ENCODE results near the gene RSU1.

Gene RSU1

DNA sequence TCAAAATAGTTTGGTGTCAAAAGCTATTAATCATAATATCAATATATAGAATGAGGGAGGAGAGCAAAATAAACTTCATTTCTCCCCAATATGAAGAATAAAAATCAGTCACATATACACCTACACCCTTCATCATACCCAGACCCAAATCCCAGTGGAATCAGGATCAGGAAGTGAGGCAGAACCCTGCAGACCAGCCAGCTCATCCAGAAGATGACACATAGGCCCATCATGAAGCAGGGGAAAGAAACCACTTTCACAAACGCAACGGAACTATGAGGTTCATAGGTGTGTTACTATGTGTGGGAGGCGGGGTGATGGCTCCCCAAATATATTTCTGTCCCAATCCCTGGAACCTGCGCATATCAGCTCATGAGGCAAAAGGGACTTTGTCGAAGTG lies 89.0 kb downstream of the RSU1 start:
- no peak for DNase-seq

DNA sequence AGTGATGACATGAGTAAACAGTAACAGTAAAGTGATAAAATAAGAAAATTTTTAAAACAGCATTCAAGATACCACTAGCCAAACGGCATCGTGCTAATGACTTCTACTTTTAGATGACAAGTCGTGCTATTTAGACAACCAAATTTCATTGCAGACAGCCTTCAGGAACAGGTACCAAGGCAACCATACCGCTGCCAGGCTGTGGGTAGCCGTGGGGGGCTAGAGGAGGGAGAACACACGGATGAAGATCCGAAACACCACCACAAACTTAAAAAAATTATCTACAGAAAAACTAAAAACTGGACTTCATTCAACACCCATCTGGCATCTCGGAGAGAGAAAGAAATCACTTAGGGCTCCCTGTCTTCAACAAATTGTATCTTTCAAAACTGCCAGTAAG lies 89.6 kb downstream of the RSU1 start:
- no peak for DNase-seq

DNA sequence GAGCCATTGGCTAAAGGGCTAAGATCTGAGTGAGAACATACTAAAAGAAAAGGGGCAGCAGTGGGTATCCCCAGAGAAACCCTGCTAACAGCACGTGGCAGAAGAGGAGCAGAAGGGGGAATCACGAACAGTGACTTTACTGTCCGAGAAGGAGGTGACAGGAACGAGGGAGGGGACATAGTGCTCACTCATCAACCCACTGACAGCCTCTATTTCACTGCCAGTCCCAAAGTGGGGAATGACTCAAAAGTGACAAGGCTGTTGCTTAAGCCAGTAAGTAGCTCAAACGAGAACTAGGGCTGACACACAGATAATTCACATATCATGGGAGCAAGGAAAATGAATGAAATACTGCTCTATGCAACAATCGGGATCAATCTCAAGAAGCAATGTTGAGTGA lies 92.7 kb downstream of the RSU1 start:
- DNase-seq, result no peak

DNA sequence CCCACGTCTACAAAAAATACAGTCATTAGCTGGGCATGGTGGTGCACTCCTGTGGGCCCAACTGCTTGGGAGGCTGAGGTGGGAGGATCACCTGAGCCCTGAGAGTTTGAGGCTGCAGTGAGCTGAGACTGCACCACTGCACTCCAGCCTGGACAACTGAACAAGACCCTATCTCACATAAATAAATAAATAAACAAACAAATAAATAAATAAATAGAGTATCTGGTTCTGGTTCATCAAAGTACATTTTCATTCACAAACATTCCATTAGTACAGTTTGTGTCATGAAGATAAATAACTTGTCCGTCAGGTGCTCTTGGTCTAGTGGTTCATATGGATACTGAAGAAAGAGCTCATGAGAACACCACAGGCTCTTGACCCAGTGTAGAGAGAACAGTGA lies 96.4 kb downstream of the RSU1 start:
- no peak for DNase-seq

DNA sequence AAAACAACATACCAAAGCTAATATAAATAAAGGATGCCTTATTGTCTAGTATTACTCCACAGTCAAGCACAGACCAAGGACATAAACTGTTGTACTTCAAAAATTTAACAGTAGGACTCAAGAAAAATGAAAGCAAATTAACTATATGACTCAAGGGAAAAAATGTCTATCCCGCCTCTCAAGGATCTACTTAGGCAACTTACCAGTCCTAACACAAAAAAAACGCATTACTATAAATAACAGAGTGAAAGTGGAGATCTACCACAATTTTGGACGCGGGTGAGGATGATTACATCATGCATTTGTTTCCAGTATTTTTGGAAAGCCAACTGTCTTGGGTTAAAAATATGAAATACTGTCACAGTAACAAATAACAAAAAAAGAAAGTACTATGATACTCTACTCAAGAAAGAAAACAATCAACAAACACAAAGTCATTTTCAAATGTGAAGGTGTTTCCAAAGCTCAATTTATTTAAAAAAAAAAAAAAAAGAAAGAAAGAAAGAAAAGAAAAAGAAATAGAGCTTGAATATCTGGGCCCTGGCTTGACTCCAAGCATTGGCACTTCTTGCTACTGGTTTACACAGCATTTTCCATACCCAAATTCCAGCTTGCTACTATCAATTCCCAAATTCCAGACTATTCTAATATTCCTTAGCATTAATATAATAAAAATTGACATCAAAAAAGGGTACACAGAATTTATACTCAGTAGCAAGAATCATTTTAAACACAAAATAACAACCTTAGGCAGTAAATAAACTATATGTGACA lies 99.4 kb downstream of the RSU1 start:
- no peak for DNase-seq

DNA sequence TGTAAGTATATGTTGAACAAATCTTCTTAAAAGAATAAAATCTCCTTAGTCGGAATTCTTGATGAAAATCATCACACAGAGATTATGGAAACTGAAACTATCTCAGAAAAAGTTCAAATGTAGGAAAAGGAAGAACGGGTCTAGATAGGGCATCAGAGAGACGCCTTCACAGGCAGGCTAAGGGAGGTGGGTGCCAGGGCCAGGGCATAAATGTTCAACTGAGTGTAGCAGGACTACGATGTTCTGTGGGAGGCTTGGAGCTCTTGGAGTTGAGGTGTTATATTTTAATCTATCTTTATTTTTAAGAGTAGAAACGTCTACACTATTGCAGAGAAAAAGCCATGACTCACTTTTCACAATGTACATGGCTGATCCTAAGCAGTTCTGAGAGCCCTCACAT lies 101.2 kb downstream of the RSU1 start:
- DNase-seq, result no peak

DNA sequence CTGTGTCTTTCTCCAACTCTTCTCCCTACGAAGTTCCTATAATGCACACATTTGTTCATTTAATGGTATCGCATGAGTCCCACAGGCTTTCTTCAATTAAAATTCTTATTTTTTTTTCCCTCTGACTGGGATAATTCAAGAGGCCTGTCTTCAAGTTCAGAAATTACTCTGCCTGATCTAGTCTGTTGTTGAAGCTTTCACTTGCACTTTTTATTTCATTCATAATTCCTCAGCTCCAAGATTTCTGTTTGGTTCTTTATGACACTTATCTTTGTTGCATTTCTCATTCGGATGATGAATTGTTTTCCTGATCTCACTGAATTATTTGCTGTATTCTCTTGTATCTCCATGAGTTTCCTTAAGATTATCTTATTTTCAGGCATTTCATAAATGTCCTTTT lies 103.9 kb downstream of the RSU1 start:
- no peak for DNase-seq

DNA sequence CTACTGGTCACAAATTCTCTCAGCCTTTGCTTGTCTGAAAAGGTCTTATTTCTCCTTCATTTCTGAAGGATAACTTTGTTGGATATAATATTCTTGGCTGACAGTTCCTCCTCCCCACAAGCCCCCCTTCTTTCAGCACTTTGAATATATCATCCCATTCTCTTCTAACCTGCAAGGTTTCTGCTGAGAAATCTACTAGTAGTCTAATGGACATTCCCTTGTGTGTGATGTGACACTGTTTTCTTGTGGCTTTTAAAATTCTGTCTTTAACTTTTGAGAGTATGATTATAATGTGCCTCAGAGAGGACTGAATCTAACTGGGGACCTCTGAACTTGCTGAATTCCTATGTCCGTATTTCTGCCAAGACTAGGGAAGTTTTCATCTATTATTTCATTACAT lies 104.3 kb downstream of the RSU1 start:
- DNase-seq, result no peak

DNA sequence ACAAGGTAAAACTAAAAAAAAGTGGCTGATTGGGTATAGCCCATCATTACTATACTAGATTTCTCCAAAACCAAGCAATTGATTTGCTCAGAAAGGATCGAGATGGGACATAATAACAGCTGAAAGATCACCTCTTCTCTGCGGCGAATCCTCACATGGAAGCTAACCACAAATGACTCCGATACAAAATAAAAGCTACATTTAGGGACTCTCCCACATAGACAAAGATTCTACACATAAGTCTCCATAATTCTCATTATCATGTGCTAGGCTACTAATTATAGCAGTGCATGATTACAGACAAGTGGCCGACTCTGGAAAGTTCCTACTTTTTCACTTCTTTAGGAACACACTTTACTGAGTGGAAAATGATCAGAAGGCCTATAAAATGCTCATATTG lies 116.9 kb downstream of the RSU1 start:
- DNase-seq, result no peak

DNA sequence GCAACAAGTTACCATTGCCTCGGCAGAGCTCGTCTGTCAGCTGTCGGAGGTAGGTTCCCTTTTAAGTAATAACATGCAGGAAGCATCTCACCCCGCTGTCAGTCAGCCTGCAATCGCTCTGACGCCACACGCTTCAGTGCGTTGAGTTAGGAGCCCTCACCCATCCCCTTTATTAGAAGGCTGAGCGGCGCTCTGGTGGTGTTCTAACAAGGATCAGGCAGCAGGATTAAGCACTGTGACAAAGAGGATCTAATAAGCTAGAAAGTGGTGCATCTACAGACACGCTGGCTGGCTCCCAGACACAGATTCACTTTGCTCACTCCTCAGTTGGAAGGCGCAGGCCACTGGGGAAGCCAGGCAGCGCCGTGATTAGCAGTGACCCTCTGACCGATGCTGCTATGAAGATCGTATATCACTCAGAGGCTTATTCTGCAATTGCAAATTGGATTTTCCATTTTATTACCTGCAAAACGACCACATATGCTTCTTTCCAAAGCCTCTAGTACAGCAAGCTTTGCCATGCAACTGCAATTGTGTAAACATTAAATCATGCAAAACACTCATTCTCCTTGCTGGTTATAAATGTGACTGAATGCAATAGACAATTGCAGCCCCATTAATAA lies 117.7 kb downstream of the RSU1 start:
- DNase-seq, result no peak

DNA sequence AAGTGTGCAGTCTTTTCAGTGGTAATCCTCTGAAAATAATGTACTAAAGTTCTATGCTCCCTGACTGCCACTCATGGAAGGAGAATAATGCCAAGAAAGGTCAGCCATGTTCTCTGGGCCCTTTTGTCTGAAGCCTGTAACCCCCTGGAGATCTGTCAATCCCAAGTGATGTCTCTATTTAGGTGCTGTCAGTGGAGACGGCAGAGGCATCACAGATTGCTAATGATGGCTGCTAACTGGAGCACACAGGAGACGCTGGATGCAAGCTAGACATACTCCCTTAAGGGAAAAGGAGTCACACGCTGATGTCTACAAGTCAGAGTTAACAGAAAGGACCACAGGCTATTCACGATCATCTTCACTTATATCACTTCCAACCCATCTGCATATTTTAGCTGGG lies 118.8 kb downstream of the RSU1 start:
- DNase-seq, result no peak

DNA sequence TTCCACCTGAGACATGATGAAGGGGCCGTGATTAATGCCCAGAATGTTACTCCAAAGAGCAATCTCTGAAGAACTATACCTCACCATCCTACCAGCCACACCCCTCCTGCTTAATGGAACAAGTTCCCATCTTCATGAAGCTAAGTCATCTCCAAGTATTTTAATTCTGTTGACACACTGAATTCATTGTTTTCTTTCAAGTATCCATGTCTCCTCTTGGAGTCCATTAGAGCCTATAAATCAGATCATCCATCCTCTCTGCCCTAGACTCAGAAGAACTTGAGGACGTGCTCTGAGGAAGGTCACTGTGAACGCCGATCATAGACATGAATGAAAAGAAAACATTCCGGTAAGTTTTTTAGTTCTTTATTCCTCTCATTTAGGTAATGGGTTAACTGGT lies 126.8 kb downstream of the RSU1 start:
- no peak for DNase-seq

DNA sequence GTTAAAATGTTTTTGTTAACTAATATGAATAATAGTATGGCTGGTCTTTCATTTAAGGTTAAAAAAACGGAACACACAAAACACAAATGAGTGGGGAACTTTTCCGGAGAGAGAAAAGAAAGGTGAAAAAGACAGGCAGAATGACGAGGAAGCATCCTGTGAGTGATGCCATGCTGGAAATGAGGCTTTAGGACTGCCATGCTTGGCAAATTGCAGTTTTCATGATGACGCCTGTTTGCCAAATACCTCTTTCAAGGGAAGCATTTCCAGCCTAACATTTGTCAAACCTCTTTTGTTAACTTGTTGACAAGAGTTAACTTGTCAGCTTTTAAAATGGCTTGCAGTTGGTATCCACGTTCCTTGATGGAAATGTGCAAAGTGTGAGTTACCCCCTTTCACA lies 127.5 kb downstream of the RSU1 start:
- no peak for DNase-seq

DNA sequence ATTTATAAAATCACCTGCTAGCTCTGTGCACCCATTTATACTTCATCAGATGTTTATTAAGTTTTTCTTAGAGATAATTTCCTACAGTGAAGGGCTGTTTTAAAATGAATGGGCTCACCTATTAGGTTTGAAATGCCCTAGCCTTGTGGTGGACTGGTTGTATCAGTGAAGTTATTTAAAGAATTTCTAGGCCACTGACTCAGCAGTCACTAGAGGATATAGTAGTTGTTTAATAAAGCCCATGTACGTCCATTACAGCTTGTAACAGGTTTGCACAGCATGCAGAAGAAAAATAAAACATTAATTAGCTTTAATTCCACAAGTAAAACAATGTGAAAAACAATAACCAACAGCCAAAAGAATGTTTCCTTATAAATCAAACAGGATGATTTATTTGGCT lies 128.0 kb downstream of the RSU1 start:
- DNase-seq, result no peak

DNA sequence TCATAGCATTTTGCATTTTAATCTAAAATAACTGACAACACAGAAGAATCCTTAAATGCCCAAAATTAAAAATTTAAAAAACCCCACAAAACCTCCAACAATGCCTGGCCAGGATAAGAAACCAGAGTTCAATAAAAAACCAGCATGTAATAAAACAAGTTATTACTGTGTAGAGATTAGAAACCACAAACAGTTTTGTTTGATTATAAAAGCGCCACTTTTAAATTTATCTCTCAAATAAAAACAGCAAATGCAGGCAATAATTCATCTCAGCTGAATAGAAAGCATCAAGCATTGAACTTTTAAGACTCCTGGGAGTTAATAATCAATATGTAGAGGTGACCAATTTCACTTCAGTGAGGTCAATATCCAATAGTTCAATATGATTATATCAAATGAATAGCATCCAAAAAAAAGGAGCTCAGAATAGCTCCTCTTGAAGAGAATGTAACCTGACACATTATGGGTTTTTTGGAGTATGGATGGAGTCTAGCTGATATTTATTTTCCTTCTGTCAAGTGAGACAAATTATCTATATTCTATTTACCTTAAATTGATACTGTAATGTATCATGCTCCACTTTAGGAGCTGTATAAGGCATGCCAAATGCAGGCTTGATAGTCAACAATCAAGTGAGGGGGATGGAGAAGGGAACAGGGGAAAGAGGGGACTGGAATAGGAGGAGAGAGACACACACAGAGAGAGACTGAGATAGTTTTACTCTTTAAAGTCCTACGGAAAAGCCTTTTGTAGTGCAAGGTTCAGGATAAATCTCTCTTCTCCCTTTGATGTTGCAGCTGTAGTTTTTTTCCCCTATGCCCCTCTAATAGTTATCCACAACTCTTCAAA lies 130.9 kb downstream of the RSU1 start:
- DNase-seq, result no peak

DNA sequence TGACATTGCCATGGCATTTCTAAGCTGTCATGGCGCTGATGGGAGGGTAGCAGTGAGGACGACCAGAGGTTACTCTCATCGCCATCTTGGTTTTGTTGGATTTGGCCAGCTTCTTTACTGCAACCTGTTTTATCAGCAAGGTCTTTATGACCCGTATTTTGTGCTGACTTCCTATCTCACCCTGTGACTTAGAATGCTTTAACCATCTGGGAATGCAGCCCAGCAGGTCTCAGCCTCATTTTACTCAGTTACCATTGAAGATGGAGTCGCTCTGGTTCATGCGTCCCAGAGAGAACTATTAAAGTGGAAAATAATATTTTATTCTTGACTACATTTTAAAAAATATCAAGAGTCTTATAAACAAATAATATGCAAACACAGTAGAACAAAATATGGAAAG lies 131.7 kb downstream of the RSU1 start:
- no peak for DNase-seq

DNA sequence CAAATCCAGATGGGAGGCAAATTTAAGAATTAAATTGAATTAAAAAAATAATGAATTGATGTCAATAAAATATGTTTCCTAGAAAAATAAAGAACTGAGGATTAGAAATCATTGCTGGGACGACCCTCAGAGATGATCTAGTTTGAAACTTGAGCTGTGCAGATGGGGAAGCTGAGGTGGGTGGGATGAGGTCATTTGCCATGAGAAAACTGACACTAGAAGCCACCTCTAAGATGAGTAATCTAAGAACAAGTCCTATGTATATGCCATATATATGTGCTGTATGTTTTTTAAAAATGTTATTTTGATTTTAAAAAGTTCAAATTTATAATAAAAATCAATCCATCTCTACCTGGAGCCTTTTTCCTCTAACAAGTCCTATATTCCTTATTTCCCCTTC lies 135.7 kb downstream of the RSU1 start:
- DNase-seq, result no peak

DNA sequence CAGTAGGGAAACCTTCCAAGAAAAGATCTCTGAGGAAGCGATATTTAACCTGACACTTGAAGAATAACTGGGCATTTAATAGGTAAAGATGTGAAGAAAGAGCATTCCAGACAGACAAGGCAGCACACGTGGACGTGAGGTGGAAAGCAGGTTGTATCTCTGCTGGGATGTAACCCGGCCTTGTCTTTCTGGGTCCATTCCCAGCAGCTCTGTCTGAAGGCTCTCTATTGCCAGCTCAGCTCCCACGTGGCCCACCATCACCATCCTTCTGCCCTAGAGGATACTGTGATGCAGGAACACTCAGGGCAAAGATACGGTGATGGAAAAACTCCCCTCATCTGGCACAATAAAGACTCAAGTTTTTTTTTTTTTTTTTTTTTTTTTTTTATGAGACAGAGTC lies 137.7 kb downstream of the RSU1 start:
- no peak for DNase-seq

DNA sequence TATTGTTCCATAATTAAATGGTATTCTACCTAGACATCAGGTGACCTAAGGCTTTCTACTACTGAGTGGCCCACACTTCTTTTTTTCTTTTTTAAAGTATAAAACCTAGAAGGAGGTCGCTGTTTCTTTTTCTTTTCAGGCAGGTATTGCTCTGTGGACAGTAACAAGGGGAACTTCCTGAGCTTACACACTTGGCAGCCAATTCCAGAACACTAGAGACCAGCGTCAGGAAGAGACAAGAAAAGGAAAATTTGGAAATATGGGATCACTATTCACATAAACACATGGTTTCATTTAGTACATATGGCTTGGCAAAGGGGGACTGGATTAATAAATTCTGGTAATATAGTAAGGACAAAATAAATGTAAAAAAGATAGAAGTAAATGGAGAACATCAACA lies 141.9 kb downstream of the RSU1 start:
- no peak for DNase-seq

DNA sequence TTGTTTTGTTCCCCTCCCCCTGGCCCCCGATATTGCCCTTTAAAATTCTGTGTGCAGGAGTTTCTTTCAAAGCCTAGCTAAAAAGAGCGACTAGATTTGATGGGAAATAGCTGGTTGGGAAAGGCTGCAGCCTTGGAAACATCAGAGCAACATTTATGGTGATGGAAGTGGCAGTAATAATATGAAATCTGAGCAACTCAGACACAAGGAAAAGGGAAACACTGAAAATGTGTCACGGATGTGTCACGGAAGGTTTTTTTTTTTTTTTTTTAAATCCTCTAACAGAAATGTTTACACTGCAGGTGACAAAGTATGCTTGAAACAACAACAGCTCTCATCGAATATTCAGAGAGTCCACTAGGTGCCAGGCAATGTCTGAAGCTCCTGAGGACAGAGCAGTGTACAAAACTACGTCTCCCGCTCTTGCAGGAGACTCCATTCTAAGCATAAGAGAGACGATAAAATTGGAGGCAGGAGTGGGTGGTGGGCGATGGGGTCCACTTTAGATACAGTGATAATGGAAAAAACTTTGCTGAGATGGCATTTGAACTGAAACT lies 143.0 kb downstream of the RSU1 start:
- no peak for DNase-seq

DNA sequence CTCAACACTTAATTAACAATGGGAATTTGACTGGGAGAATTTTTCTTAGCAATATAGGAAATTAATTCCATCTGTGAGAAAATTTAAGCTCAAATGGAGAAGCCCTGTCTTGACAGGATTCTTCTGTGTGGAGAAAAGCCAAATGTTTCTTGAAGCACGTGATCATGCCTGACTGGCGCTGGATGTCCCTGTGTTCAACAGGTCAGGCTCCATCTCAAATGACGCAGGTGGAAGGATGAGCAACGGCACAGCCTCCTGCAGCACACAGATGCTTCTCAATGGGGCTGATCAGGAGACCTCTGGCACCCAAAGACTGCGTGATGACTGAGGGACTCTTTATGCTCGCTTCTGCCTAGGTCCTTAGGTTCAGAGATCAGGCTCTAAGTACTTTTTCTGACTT lies 143.8 kb downstream of the RSU1 start:
- DNase-seq, result no peak

DNA sequence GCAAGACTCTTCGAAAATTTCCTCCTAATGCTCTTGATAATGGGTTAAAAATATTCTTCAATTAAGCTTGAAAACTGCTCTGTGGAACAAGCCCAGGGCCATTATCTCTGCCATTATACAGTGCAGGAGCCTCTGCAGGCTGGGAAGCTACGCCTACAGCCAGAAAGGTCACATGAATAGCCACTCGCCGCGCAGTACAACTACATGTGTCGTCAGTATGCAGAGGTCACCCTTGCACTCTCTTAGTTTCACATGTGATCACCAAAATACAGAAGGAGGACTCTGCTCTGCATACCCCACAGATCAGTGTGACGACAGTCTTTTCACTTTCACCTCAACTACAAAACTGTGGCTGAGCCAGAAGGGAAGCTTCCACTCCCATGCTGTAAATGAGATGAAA lies 153.8 kb downstream of the RSU1 start:
- DNase-seq, result no peak

DNA sequence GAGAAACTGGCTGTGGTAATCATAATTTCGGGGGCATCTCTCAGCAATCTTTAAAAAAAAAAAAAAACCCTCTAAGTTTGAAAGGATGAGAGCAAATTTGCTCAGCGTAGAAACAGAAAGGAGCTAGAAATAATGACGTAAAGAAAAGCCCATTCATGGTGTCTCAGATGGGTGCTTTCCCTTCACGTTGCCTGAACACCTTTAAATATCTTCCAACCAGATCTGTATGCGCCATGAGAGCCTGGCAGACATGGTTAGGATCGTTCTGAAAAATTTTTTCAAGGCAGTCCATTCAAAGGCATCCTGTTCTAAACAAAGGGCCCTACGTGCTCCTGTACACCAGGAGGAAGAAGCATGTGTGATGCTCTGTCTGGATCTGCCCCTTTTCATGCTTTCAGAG lies 154.3 kb downstream of the RSU1 start:
- DNase-seq, result no peak

DNA sequence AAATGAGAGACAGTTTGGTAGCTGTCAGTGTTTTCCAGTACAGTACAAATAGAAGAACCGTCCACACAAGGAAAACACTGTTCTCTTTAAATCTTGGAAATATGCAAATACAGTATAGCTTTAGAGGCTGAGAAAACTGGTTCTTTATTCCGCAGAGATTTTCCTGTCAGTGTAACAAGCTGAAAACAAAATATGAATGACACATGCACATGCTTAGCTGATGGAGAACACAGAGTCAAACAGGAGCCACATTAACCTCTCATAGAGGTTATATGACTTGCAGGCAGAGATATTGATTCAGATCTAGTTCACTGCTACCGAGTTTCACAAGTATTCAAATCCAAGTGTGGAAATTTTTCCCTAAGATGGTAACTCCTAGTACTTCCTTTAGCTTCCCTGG lies 160.3 kb downstream of the RSU1 start:
- DNase-seq, result no peak
